Tibial artery (tissue), 4 donors: Measurements from ENCODE around the gene ITGB3.

Experiments used
- DNase-seq, 2 donors: peaks; one replicate each; pipeline ENCODE4 v3.0.0-alpha.2; 2019
- H3K27ac ChIP-seq, 2 donors: fragments of 200-600 bp; sonication (generic) in 1 of 2; 1 replicate in 1 of 2; 2 replicates in 1 of 2; pipeline ENCODE4 v1.5.1; 2018 to 2019; ENCODE audit warnings: mild to moderate bottlenecking in 1 of 2
- H3K27me3 ChIP-seq, 2 donors: fragments of 200-600 bp; sonication (generic) in 1 of 2; one replicate each; pipeline versions ENCODE4 v1.5.1 to v1.6.0; 2016 to 2019
- H3K36me3 ChIP-seq, 3 donors: fragments of 200-600 bp; sonication (generic) in 2 of 3; one replicate each; pipeline ENCODE4 v1.5.1; 2016 to 2019; ENCODE audit warnings: mild to moderate bottlenecking in 2 of 3
- H3K4me1 ChIP-seq, 4 donors: fragments of 200-600 bp; sonication (generic) in 2 of 4; 1 replicate in 3 of 4; 2 replicates in 1 of 4; pipeline ENCODE4 v1.5.1; 2016 to 2019
- H3K4me3 ChIP-seq, 2 donors: fragments of 200-600 bp; sonication (generic) in 1 of 2; 1 replicate in 1 of 2; 2 replicates in 1 of 2; pipeline ENCODE4 v1.5.1; 2018 to 2019; ENCODE audit warnings: mild to moderate bottlenecking in 2 of 2
- H3K9me3 ChIP-seq, 3 donors: fragments of 200-600 bp; sonication (generic) in 1 of 3; one replicate each; pipeline ENCODE4 v1.5.1; 2016 to 2019
- CTCF ChIP-seq, 2 experiments: fragments of 200-600 bp in 1 of 2; fragments of 450-650 bp in 1 of 2; IDR thresholded peaks; one replicate each; pipeline ENCODE4 v1.5.1; 2017 to 2019; ENCODE audit warnings: antibody characterized with exemption in 2 of 2, mild to moderate bottlenecking in 1 of 2, moderate library complexity in 1 of 2
- intact Hi-C: fragments of 100-400 bp; cut with DNase I; formaldehyde crosslinking; loops from one replicate; pipeline ENCODE4 v1.15.0; 2023; ENCODE audit warnings: low total_unique reads

The ITGB3 gene

DNA sequence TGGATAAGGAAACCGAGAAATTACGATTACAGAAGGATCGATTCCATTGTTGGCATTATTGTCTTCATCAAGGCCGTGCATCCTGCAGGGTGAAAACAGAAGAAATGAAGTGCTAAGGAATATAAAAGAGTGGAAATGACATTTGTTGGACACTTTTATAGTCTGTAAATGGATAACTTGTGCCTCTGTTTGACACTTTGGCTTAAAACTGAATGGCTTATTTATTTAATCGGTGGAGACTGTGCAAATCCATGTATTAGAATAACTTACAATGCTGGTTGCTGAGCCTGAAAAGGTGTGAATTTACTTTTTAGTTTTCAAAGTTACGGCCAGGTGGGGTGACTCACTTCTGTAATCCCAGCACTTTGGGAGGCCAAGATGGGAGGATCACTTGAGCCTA is 31.4 kb downstream of the ITGB3 start:
- peaks cover 0 to 60% (median 19%) of the 10 kb centered on the region in 4 donors for H3K4me1 ChIP-seq
- TF ChIP-seq CTCF (IDR thresholded peaks at IDR 0.05) = no peak
- H3K36me3 ChIP-seq = peaks cover 34 to 48% (median 39%) of the 10 kb centered on the region in 3 donors
- intact Hi-C loops = no loop called here
- DNase-seq = no peak
- H3K4me3 ChIP-seq = no peak overlapping the region
- H3K27me3 ChIP-seq = no peaks in the 10 kb centered on the region
- H3K27ac ChIP-seq = no peak overlapping the region
- no peaks in the 10 kb centered on the region for H3K9me3 ChIP-seq

DNA sequence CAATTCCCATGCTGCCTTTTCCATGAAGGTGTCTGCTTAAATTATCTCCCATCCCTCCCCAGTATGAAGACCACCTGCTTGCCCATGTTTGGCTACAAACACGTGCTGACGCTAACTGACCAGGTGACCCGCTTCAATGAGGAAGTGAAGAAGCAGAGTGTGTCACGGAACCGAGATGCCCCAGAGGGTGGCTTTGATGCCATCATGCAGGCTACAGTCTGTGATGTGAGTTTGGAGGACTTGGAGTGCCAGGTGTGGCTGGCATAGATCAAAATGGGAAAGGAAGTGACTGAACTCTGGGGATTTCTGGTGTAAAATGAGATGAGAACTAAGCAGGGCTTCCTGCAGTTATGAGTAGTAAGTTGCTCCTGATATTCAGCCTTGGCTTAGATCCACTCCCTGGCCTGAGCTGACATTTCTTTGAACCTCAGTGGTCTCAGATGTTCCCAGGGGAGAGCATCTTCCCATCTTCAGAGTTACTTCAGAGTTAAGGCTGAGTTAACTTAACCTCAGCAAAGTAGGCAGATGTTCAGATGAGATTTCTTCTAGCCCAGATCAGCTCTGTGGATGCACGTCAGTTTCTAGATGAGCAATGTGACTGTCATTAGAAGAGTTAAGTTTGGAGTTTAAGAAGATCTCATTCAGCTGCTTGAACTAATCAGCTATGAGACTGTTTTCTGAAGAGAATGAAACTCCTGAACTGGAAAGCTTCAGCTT is 32.7 kb downstream of the ITGB3 start:
- H3K4me3 ChIP-seq = no peak overlapping the region
- peaks cover 0 to 47% (median 7%) of the 10 kb centered on the region in 4 donors for H3K4me1 ChIP-seq
- no peaks in the 10 kb centered on the region for H3K9me3 ChIP-seq
- H3K36me3 ChIP-seq = peaks cover 38 to 60% (median 52%) of the 10 kb centered on the region in 3 donors
- no peak for TF ChIP-seq CTCF (IDR thresholded peaks at IDR 0.05)
- no peak for DNase-seq
- intact Hi-C loops = no loop called here
- H3K27me3 ChIP-seq = no peaks in the 10 kb centered on the region
- peak overlapping the region in 1 of 2 donors; percentile 17 for H3K27ac ChIP-seq

GRCh38 chr17:47287068-47287467 is 33.4 kb downstream of the ITGB3 start:
- peaks cover 43 to 68% (median 58%) of the 10 kb centered on the region in 3 donors for H3K36me3 ChIP-seq
- no peaks in the 10 kb centered on the region for H3K9me3 ChIP-seq
- TF ChIP-seq CTCF (IDR thresholded peaks at IDR 0.05) = no peak
- H3K27ac ChIP-seq = peak overlapping the region in 1 of 2 donors; percentile 43
- H3K4me3 ChIP-seq = no peak overlapping the region
- H3K4me1 ChIP-seq = peaks cover 0 to 40% (median 6%) of the 10 kb centered on the region in 4 donors
- intact Hi-C loops = no loop called here
- no peaks in the 10 kb centered on the region for H3K27me3 ChIP-seq
- no peak for DNase-seq

DNA sequence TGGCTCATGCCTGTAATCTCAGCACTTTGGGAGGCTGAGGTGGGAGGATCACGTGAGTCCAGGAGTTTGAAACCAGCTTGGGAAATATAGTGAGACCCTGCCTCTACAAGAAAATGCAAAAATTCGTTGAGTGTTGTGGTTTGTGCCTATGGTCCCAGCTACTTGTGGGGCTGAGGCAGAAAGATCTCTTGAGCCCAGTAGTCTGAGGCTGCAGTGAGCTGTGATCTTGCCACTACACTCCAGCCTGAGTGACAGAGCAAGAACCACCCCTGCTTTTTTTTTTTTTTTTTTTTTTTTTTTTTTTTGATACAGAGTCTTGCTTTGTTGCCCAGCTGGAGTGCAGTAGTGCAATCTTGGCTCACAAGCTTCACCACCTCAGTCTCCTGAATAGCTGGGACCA is 34.0 kb downstream of the ITGB3 start:
- H3K36me3 ChIP-seq = peaks cover 47 to 73% (median 64%) of the 10 kb centered on the region in 3 donors
- no peak overlapping the region for H3K4me3 ChIP-seq
- H3K27ac ChIP-seq = peak overlapping the region in 1 of 2 donors; percentile 43
- intact Hi-C loops = no loop called here
- H3K9me3 ChIP-seq = no peaks in the 10 kb centered on the region
- no peak for DNase-seq
- peaks cover 0 to 35% (median 6%) of the 10 kb centered on the region in 4 donors for H3K4me1 ChIP-seq
- no peaks in the 10 kb centered on the region for H3K27me3 ChIP-seq
- no peak for TF ChIP-seq CTCF (IDR thresholded peaks at IDR 0.05)

GRCh38 chr17:47288531-47289116 is 35.0 kb downstream of the ITGB3 start:
- H3K4me3 ChIP-seq = no peak overlapping the region
- peak overlapping the region; percentile 27 to 43 for H3K27ac ChIP-seq
- no peaks in the 10 kb centered on the region for H3K9me3 ChIP-seq
- no peak for DNase-seq
- H3K36me3 ChIP-seq = peaks cover 47 to 80% (median 64%) of the 10 kb centered on the region in 3 donors
- H3K4me1 ChIP-seq = peaks cover 0 to 33% (median 6%) of the 10 kb centered on the region in 4 donors
- H3K27me3 ChIP-seq = no peaks in the 10 kb centered on the region
- intact Hi-C loops = no loop called here
- TF ChIP-seq CTCF (IDR thresholded peaks at IDR 0.05) = no peak
